Measurements from ENCODE around the gene IFI27L2.
"Not testable (repeated sequence)": the region's sequence is repeated elsewhere in the genome, so short reads cannot be mapped to it uniquely, and the experiment has no call there.

Gene IFI27L2

DNA sequence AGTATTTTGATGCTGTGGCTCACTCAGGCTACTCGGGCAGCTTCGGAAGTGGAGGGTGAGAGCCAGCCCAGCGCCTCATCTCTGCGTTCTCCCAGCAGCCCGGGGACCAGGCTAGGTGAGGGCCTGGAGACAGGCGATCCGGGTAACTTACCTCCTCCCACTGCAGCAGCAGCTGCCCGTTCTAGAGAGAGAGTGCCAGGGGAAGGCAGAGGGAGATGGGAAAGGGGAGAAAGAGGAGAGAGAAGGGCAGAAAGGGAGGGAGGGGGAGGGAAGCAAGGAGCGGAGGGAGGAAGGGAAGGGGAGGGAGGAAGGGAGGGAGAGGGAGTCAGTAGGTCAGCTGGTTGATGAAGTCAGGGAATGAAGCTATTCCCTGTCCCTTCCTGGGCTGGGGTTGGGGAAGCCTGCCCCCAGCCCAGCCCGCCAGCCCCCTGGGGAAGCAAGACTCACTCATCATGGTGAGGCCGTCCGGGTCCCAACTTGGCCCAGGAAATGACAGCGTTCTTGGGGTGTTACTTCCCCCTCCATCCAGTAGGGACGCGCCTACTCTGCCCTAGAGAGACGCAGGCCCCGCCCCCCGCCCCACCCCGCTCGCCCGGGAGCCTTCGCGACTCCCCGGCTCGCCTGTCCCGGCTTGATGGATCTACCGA is at the start of gene IFI27L2:
IFI27L2 (minus strand) TSS at position 494 of the 647 bp plus-strand sequence; CDS start at position 454, 40 bp downstream.
- DNase-seq (ENCODE audit: low spot score) = peak; percentile 73

GRCh38 chr14:94177806-94178205 is 48.4 kb upstream of the IFI27L2 start:
- DNase-seq (ENCODE audit: low spot score) = no peak

DNA sequence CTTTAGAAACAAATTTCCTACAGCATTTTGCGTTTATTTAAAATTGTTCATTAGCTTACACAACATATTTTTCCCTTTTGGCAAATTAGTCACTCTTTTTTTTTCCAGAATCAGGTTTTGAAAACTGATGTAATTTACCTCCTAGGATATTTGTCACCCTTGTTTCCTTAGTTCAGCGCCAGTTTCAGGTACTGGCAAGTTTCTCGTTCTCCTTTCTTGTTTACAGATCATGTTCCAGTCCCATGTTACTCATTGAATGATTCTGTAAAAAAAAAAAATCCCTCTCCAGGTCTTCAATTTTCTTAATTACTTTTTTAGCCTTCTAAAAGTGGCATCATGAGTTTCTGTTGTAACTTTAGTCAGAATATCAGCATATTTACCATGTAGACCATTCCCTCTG is 47.4 kb upstream of the IFI27L2 start:
- DNase-seq (ENCODE audit: low spot score) = no peak

DNA sequence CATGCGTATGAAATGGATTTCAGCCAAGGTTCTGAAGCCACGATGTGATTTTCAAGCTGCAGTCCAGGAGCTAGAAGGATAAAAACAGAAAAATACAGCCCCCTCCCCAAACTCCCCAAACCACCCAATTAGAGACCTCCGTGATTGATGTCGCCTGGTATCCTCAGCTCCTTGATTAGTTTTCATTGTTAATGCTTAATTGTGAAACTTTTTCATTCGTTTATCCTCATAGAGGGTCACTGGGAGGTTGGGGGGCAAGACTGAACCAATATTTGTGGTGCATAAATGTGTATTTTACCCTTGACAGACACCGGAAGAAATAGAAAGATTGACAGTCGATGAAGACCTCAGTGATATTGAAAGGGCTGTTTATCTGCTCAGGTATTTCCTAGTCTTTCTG is 46.3 kb upstream of the IFI27L2 start:
- DNase-seq (ENCODE audit: low spot score) = no peak

DNA sequence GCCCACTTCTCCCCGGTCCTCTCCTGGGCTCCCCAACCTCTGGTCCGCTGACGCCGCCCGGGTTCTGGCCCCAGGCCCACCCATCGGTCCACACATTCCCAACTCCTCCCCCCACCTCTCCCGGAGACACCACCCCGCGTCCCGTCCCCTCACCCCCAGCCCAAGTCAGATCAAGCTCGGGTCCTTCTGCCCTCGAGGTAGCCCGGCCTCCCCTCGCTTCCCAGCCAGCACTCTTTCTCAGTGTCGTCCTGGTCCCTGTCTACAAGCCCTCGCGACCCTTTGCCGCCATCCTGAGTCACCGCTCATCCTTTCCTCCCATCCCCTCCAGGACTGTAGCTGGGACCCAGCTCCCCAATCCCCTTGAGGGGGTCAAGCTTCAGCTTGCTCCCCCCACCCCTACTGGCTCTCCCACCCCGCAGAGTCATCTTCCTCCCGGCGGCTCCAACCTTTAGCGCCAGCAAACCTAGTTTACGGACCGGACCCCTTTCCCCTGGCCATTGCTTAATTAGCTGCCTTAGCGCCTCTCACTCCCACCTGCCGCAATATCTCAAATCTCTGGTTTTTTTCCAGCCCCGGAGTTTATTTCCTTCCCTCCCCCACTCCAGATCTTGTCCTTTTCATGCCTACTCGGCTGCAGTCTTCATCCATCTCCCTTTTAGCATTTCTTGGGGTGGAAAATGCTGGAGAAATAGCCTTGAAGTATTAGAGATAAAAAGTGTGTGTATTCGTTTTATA is 45.8 kb upstream of the IFI27L2 start:
- DNase-seq (ENCODE audit: low spot score) = no peak

DNA sequence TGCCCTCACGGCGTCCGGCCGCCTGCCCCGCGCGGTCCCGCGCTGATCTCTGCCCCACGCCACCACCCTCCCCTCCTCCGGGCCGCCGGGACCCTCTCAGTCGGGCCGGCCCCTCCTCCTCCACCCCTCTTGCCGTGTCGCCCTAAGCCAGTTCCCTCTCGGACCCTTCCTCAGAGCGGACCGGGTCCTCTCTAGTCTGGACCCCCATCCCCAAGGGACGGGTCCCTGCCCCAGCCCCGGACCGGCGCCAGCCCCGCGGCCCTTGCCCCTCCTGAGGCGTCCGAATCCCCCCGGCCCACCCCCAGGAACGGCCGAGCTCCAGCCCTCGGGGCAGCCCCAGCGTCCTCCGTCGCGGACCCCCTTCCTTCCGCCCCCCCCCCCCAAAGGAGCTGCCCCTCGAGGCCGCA is 45.2 kb upstream of the IFI27L2 start:
- DNase-seq (ENCODE audit: low spot score) = no peak

GRCh38 chr14:94173885-94174603 is 44.6 kb upstream of the IFI27L2 start, which contains the start of gene PPP4R4:
PPP4R4 (plus strand) TSS chr14:94174322; CDS start chr14:94174466, 144 bp downstream.
- peak; percentile 86 for DNase-seq (ENCODE audit: low spot score)

- no peak for DNase-seq (ENCODE audit: low spot score)
These were observed 44.1 kb upstream of the IFI27L2 start for GRCh38 chr14:94173471-94173884.

GRCh38 chr14:94172545-94172944 is 43.1 kb upstream of the IFI27L2 start:
- DNase-seq (ENCODE audit: low spot score) = no peak

DNA sequence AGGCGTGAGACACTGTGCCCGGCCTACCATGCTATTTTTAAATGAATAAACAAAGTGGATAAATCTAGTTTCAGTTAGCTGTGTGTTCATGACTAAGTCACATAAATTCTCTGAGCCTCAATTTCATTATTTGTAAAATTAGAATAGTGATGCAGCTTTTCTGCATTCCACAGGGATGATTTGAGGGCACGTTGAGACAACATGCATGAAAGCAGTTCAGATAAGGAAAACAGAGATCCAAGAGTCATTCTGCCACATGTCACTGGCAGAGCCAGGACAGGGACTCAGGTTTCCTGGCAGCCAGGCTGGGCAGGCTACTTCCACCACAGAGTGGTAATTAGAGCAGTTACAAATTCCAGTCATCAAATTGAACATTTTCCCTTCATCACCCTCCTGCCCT is 41.8 kb upstream of the IFI27L2 start:
- DNase-seq (ENCODE audit: low spot score) = no peak

- no peak for DNase-seq (ENCODE audit: low spot score)
These were observed 40.7 kb upstream of the IFI27L2 start for GRCh38 chr14:94170136-94170535.

GRCh38 chr14:94165744-94166143 is 36.3 kb upstream of the IFI27L2 start:
- DNase-seq (ENCODE audit: low spot score) = no peak

GRCh38 chr14:94164685-94165431 is 35.5 kb upstream of the IFI27L2 start:
- DNase-seq (ENCODE audit: low spot score) = no peak

GRCh38 chr14:94163796-94164195 is 34.4 kb upstream of the IFI27L2 start:
- no peak for DNase-seq (ENCODE audit: low spot score)

DNA sequence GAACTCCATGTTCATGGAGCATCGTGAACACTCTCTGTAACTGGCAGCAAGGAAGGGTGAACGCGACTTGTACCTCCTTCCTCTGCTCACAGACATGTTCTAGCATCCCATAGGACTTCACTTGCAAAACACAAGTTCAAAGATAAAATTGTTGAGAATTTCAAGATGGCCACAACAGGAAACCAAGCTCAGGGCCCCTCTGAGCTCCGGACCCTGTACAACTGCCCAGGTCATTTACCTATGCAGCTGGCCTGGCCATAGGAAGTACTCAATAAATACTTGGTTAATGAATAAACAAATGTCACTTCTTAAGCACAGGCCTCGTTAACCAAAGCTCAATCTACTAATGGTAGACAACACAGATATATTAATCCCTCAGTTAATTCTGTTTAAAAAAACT is 33.1 kb upstream of the IFI27L2 start:
- no peak for DNase-seq (ENCODE audit: low spot score)

GRCh38 chr14:94161981-94162380 is 32.6 kb upstream of the IFI27L2 start:
- DNase-seq (ENCODE audit: low spot score) = no peak

DNA sequence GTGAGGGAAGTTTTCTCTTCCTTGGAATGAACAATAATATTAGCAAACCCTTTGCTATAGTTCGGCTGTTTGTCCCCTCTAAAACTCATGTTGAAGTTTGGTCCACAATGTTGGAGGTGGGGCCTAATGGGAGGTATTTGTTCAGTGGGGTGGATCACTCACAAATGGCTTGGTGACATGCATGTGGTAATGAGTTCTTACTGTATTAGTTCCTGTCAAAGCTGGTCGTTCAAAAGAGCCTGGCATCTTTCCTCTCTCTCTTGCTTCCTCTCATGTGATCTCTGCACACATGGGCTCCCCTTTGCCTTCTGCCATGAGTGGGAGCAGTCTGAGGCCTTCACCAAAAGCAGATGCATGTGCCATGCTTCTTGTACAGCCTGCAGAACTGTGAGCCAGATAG is 31.7 kb upstream of the IFI27L2 start:
- no peak for DNase-seq (ENCODE audit: low spot score)

DNA sequence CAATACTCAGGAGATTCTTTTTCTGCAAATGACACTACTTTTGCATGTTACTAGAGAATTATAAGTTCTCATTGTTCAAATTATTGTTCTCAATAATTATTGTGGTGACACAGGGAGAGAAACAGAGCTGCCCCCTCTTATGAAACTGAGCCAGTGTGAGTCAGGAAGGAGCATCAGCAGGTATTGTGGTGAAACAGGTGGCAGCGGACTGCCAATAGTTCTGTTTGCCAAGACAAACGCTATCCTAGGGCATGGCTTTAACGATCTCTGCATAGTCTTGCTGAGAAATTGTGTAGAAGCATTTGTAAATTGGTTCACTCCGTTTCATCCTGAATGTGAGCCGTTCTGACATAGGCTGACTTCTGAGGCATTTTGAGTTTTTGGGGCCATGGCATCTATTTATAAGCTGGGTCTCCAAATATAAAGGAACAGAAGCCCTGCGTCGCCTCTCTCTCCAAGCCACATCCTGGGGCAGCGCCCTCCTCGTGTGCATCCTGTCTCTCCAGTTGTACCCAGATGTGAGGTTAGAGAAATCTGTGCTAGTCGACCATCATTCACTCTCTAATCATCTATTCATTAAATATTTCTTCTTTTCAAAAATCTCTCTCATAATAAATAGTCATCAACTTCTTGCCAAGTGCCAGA is 29.0 kb upstream of the IFI27L2 start:
- no peak for DNase-seq (ENCODE audit: low spot score)

DNA sequence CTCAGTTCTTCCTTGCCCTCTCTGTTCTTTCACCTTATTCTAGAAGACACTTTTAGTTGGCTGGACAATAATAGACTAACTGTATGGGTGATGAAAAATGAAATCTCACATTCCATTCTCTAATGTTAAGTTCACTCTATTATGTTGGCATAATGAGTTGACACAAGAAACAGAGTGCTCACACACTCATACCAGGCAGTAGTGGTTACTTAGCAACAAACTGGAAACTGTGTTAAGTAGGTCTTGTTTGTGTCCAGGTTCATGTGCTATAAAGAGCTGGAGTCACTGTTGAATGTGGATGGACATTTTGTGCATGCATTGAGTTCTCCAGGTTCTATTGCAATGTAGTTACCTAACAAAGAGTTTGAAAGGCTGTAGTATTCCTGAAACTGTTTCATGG is 27.8 kb upstream of the IFI27L2 start:
- DNase-seq (ENCODE audit: low spot score) = no peak

DNA sequence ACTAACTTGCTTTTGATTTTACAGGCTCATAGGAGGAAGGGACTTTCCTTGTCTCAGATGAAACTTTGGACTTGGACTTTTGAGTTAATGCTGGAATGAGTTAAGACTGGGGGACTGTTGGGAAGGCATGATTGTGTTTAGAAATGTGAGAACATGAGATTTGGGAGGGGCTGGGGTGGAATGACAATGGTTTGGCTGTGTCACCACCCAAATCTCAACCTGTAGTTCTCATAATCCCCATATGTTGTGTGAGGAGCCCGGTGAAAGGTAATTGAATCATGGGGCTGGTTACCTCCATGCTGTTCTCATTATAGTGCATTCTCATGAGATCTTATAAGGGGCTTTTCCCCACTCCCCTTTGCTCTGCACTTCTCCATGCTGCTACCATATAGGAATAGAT is 26.7 kb upstream of the IFI27L2 start:
- not testable (repeated sequence) for DNase-seq (ENCODE audit: low spot score)

DNA sequence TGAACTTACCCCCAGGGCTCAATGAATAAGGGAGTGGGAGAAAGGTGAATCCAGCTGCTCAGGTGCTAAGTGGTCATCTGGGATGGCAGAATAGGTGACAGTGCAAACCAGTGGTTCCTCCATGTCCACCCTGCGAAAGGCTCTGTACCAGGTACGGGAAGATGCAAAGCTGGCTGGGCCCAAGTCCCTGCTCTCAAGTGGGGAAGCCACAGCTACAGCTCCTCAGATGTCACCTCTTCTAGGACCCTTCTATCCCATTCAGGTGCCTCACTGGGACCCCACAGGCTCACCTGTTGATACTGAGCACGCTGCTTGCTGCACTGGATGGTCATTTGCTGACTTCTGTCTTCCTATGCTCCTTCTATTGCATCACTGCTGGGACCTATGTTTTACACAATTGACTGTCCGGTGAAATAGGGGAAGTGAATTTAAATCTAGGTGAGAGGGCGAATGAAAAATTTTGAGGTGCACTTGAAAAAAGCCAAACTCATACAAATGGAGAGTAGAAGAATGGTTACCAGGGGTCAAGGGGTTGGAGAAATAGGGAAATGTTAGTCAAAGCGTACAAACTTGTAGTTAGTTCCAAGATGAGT is 24.4 kb upstream of the IFI27L2 start:
- no peak for DNase-seq (ENCODE audit: low spot score)
